HG03159 (cell line): Measurements from ENCODE around the gene KIRREL3.

Source experiments
- ATAC-seq: cut with Tn5 transposase; IDR thresholded peaks from one replicate; pipeline ENCODE4 v1.9.1; 2021; ENCODE audit warnings: mild to moderate bottlenecking, moderate library complexity; ENCODE audit not compliant: unreplicated experiment

KIRREL3 gene

GRCh38 chr11:126878913-126879482 lies 121.6 kb downstream of the KIRREL3 start:
- no peak for ATAC-seq

GRCh38 chr11:126874831-126875230 lies 125.7 kb downstream of the KIRREL3 start:
- no peak for ATAC-seq

- ATAC-seq, result no peak
Observed at GRCh38 chr11:126874276-126874675, 126.3 kb downstream of the KIRREL3 start.

- ATAC-seq, result no peak
Observed at GRCh38 chr11:126871792-126872191, 128.8 kb downstream of the KIRREL3 start.

- ATAC-seq, result no peak
Observed at GRCh38 chr11:126870021-126870420, 130.5 kb downstream of the KIRREL3 start.

- no peak for ATAC-seq
Observed at GRCh38 chr11:126868741-126869140, 131.8 kb downstream of the KIRREL3 start.

- ATAC-seq, result no peak
Observed at GRCh38 chr11:126864934-126865333, 135.6 kb downstream of the KIRREL3 start.

- no peak for ATAC-seq
Observed at GRCh38 chr11:126863294-126863997, 137.1 kb downstream of the KIRREL3 start.

GRCh38 chr11:126862664-126863243 lies 137.8 kb downstream of the KIRREL3 start:
- peak; percentile 53 for ATAC-seq

- ATAC-seq, result no peak
Observed at GRCh38 chr11:126861796-126862459, 138.6 kb downstream of the KIRREL3 start.

GRCh38 chr11:126857860-126858808 lies 142.4 kb downstream of the KIRREL3 start:
- ATAC-seq, result no peak

GRCh38 chr11:126855536-126855935 lies 145.0 kb downstream of the KIRREL3 start:
- no peak for ATAC-seq

GRCh38 chr11:126853732-126854131 lies 146.8 kb downstream of the KIRREL3 start:
- peak; percentile 62 for ATAC-seq

GRCh38 chr11:126844789-126845188 lies 155.8 kb downstream of the KIRREL3 start:
- ATAC-seq, result no peak

- ATAC-seq, result no peak
Observed at GRCh38 chr11:126843096-126843495, 157.5 kb downstream of the KIRREL3 start.

GRCh38 chr11:126841999-126842398 lies 158.6 kb downstream of the KIRREL3 start:
- ATAC-seq, result no peak

GRCh38 chr11:126840975-126841374 lies 159.6 kb downstream of the KIRREL3 start:
- no peak for ATAC-seq

- no peak for ATAC-seq
Observed at GRCh38 chr11:126840201-126840886, 160.2 kb downstream of the KIRREL3 start.

- ATAC-seq, result no peak
Observed at GRCh38 chr11:126839496-126839895, 161.1 kb downstream of the KIRREL3 start.

- no peak for ATAC-seq
Observed at GRCh38 chr11:126838779-126839178, 161.8 kb downstream of the KIRREL3 start.
